ENCODE data around the gene CNTN1.

Gene CNTN1

GRCh38 chr12:40784102-40784501 lies 91.9 kb downstream of the CNTN1 start:
- H3K4me3 ChIP-seq (ENCODE audit: low read depth, low read length): no peak overlapping the region
- TF ChIP-seq CTCF (IDR thresholded peaks at IDR 0.05; ENCODE audit: insufficient read depth, low read depth, low read length, missing control alignments): no peak
- no peak for DNase-seq (ENCODE audit: low read depth)

GRCh38 chr12:40788276-40788675 lies 96.0 kb downstream of the CNTN1 start:
- no peak for DNase-seq (ENCODE audit: low read depth)
- no peak overlapping the region for H3K4me3 ChIP-seq (ENCODE audit: low read depth, low read length)
- TF ChIP-seq CTCF (IDR thresholded peaks at IDR 0.05; ENCODE audit: insufficient read depth, low read depth, low read length, missing control alignments): no peak

- no peak overlapping the region for H3K4me3 ChIP-seq (ENCODE audit: low read depth, low read length)
- no peak for TF ChIP-seq CTCF (IDR thresholded peaks at IDR 0.05; ENCODE audit: insufficient read depth, low read depth, low read length, missing control alignments)
- DNase-seq (ENCODE audit: low read depth): no peak
These were observed 100.7 kb downstream of the CNTN1 start for GRCh38 chr12:40792792-40793386.

- DNase-seq (ENCODE audit: low read depth): no peak
- TF ChIP-seq CTCF (IDR thresholded peaks at IDR 0.05; ENCODE audit: insufficient read depth, low read depth, low read length, missing control alignments): no peak
- no peak overlapping the region for H3K4me3 ChIP-seq (ENCODE audit: low read depth, low read length)
These were observed 101.2 kb downstream of the CNTN1 start for GRCh38 chr12:40793471-40793870.

GRCh38 chr12:40794087-40794486 lies 101.8 kb downstream of the CNTN1 start:
- no peak for DNase-seq (ENCODE audit: low read depth)
- no peak for TF ChIP-seq CTCF (IDR thresholded peaks at IDR 0.05; ENCODE audit: insufficient read depth, low read depth, low read length, missing control alignments)
- no peak overlapping the region for H3K4me3 ChIP-seq (ENCODE audit: low read depth, low read length)

- H3K4me3 ChIP-seq (ENCODE audit: low read depth, low read length): no peak overlapping the region
- TF ChIP-seq CTCF (IDR thresholded peaks at IDR 0.05; ENCODE audit: insufficient read depth, low read depth, low read length, missing control alignments): no peak
- DNase-seq (ENCODE audit: low read depth): no peak
These were observed 108.8 kb downstream of the CNTN1 start for GRCh38 chr12:40801082-40801481.

- no peak overlapping the region for H3K4me3 ChIP-seq (ENCODE audit: low read depth, low read length)
- TF ChIP-seq CTCF (IDR thresholded peaks at IDR 0.05; ENCODE audit: insufficient read depth, low read depth, low read length, missing control alignments): no peak
- no peak for DNase-seq (ENCODE audit: low read depth)
These were observed 109.6 kb downstream of the CNTN1 start for GRCh38 chr12:40801861-40802260.
